ENCODE measurements around the gene CPED1. TPM values are rescaled to one million over a fixed set of nuclear protein-coding genes. Genes with fewer than 3 reads are reported as not detected.

Gene CPED1
- polyA plus RNA-seq, 1 donor from 2014 or later = not detected

DNA sequence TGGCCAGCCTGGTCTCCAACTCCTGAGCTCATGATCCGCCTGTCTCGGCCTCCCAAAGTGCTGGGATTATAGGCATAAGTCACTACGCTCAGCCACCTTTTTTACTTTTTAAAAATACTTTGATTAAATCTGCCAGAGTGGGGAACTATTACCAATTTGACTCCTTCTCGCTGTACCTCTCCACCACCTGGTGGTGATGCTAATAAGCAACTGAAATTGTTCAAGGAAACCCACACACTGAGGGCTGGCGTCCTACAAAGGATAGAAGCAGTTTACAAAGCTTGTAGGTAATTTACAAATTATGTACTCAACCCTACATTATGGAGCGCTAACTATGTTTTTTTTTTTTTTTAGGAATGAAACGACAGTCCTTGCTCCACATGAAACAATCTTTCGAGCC, 111.1 kb downstream of the CPED1 start:
- Histone ChIP-seq H3K79me2 (replicated peaks; ENCODE audit: insufficient read depth, low read length) (no peaks in the 10 kb centered on the region), H3K36me3 (ENCODE audit: insufficient read depth, low read length) (no peaks in the 10 kb centered on the region), H3F3A (ENCODE audit: insufficient read depth, low read length, poor library complexity, severe bottlenecking) (no peaks in the 10 kb centered on the region), H4K20me1 (ENCODE audit: insufficient read depth) (no peaks in the 10 kb centered on the region), H3K27me3 (ENCODE audit: insufficient read depth, low read depth, low read length) (no peaks in the 10 kb centered on the region), H3K27ac (ENCODE audit: low read length) (no peak overlapping the region), H3K9ac (ENCODE audit: low read length) (no peak overlapping the region), H3K4me2 (ENCODE audit: low read length) (no peak overlapping the region), H3K4me3 (ENCODE audit: low read length) (no peak overlapping the region), H2AFZ (ENCODE audit: low read depth, low read length) (no peak overlapping the region), H3K9me3 (ENCODE audit: low read length) (no peaks in the 10 kb centered on the region), H3K9me2 (ENCODE audit: insufficient read depth, low read length) (no peaks in the 10 kb centered on the region)
- TF ChIP-seq RAD21 (conservative IDR thresholded peaks at IDR 0.05) (no peak), POLR2AphosphoS5 (IDR thresholded peaks at IDR 0.05) (no peak), EZH2 (IDR thresholded peaks at IDR 0.05; ENCODE audit: borderline replicate concordance, insufficient read depth, low read length, poor library complexity, severe bottlenecking) (no peak), TAF1 (IDR thresholded peaks at IDR 0.05; ENCODE audit: low read depth) (no peak), EP300 (conservative IDR thresholded peaks at IDR 0.05; ENCODE audit: poor library complexity, severe bottlenecking) (no peak), SMC3 (conservative IDR thresholded peaks at IDR 0.05; ENCODE audit: poor library complexity) (no peak), MXI1 (conservative IDR thresholded peaks at IDR 0.05; ENCODE audit: poor library complexity, severe bottlenecking) (no peak)
- TF ChIP-seq, protein P1, sequence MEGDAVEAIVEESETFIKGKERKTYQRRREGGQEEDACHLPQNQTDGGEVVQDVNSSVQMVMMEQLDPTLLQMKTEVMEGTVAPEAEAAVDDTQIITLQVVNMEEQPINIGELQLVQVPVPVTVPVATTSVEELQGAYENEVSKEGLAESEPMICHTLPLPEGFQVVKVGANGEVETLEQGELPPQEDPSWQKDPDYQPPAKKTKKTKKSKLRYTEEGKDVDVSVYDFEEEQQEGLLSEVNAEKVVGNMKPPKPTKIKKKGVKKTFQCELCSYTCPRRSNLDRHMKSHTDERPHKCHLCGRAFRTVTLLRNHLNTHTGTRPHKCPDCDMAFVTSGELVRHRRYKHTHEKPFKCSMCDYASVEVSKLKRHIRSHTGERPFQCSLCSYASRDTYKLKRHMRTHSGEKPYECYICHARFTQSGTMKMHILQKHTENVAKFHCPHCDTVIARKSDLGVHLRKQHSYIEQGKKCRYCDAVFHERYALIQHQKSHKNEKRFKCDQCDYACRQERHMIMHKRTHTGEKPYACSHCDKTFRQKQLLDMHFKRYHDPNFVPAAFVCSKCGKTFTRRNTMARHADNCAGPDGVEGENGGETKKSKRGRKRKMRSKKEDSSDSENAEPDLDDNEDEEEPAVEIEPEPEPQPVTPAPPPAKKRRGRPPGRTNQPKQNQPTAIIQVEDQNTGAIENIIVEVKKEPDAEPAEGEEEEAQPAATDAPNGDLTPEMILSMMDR (IDR thresholded peaks at IDR 0.05; ENCODE audit: poor library complexity, severe bottlenecking) = no peak
- TF ChIP-seq, protein P2, sequence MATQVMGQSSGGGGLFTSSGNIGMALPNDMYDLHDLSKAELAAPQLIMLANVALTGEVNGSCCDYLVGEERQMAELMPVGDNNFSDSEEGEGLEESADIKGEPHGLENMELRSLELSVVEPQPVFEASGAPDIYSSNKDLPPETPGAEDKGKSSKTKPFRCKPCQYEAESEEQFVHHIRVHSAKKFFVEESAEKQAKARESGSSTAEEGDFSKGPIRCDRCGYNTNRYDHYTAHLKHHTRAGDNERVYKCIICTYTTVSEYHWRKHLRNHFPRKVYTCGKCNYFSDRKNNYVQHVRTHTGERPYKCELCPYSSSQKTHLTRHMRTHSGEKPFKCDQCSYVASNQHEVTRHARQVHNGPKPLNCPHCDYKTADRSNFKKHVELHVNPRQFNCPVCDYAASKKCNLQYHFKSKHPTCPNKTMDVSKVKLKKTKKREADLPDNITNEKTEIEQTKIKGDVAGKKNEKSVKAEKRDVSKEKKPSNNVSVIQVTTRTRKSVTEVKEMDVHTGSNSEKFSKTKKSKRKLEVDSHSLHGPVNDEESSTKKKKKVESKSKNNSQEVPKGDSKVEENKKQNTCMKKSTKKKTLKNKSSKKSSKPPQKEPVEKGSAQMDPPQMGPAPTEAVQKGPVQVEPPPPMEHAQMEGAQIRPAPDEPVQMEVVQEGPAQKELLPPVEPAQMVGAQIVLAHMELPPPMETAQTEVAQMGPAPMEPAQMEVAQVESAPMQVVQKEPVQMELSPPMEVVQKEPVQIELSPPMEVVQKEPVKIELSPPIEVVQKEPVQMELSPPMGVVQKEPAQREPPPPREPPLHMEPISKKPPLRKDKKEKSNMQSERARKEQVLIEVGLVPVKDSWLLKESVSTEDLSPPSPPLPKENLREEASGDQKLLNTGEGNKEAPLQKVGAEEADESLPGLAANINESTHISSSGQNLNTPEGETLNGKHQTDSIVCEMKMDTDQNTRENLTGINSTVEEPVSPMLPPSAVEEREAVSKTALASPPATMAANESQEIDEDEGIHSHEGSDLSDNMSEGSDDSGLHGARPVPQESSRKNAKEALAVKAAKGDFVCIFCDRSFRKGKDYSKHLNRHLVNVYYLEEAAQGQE (IDR thresholded peaks at IDR 0.05; ENCODE audit: borderline replicate concordance) = no peak

DNA sequence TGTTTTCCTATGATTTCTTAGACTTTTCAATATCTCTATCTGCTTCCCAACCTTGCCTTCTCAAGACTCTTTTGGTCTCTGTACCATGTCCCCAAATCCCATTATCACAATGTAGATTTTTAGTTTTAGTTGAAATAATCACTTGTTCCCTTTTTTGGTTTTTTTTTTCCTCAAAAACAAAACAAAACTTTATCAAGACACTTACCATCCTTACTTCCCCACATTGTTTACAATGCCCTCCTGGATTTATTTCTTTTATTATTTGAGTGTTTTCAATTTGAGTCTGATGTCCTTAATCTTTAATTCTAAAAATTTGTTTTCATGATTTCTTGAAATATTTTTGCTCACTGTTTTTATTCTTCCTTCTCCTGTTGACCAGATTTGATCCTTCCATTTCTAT, 112.6 kb downstream of the CPED1 start:
- no peaks in the 10 kb centered on the region for H3K9me3 ChIP-seq (ENCODE audit: low read length)
- H3K36me3 ChIP-seq (ENCODE audit: insufficient read depth, low read length) = no peaks in the 10 kb centered on the region
- H3K9ac ChIP-seq (ENCODE audit: low read length) = no peak overlapping the region
- H2AFZ ChIP-seq (ENCODE audit: low read depth, low read length) = no peak overlapping the region
- no peak overlapping the region for H3K4me3 ChIP-seq (ENCODE audit: low read length)
- no peak overlapping the region for H3K4me2 ChIP-seq (ENCODE audit: low read length)
- no peak overlapping the region for H3K27ac ChIP-seq (ENCODE audit: low read length)
- H3K79me2 ChIP-seq (replicated peaks; ENCODE audit: insufficient read depth, low read length) = no peaks in the 10 kb centered on the region
- TF ChIP-seq, protein P1 (IDR thresholded peaks at IDR 0.05; ENCODE audit: poor library complexity, severe bottlenecking) = no peak
- no peak for TF ChIP-seq EZH2 (IDR thresholded peaks at IDR 0.05; ENCODE audit: borderline replicate concordance, insufficient read depth, low read length, poor library complexity, severe bottlenecking)
- no peak for TF ChIP-seq SMC3 (conservative IDR thresholded peaks at IDR 0.05; ENCODE audit: poor library complexity)
- no peak for TF ChIP-seq RAD21 (conservative IDR thresholded peaks at IDR 0.05)
- TF ChIP-seq POLR2AphosphoS5 (IDR thresholded peaks at IDR 0.05) = no peak
- no peaks in the 10 kb centered on the region for H3F3A ChIP-seq (ENCODE audit: insufficient read depth, low read length, poor library complexity, severe bottlenecking)
- H4K20me1 ChIP-seq (ENCODE audit: insufficient read depth) = no peaks in the 10 kb centered on the region
- no peaks in the 10 kb centered on the region for H3K9me2 ChIP-seq (ENCODE audit: insufficient read depth, low read length)
- H3K27me3 ChIP-seq (ENCODE audit: insufficient read depth, low read depth, low read length) = no peaks in the 10 kb centered on the region
